HepG2 (cell line): ENCODE measurements around the gene NEDD4L. TPM values are rescaled to one million over a fixed set of nuclear protein-coding genes. Genes with fewer than 3 reads are reported as not detected.

Source experiments
- ATM ChIP-seq: fragments of 450-650 bp; IDR thresholded peaks from 2 replicates; pipeline ENCODE4 v1.7.1; 2017; ENCODE audit warnings: mild to moderate bottlenecking, borderline replicate concordance
- GLI4 ChIP-seq: sonication (generic); formaldehyde crosslinking; IDR thresholded peaks from 2 replicates; pipeline ENCODE4 v1.5.1; 2020; ENCODE audit warnings: missing genetic modification reagents, mild to moderate bottlenecking, moderate library complexity, borderline replicate concordance
- HNF4A ChIP-seq: sonication (generic); formaldehyde crosslinking; IDR thresholded peaks from 2 replicates; pipeline ENCODE4 v1.4.0; 2020; ENCODE audit warnings: missing genetic modification reagents
- HNRNPH1 ChIP-seq: fragments of 200-400 bp; formaldehyde crosslinking; optimal IDR thresholded peaks from 2 replicates; pipeline ENCODE3; 2017; ENCODE audit warnings: mild to moderate bottlenecking, low read depth, low read length
- JDP2 ChIP-seq: sonication (generic); formaldehyde crosslinking; IDR thresholded peaks from 2 replicates; pipeline ENCODE4 v1.8.1; 2022; ENCODE audit warnings: missing genetic modification reagents, borderline replicate concordance
- MAFF ChIP-seq: IDR thresholded peaks from 2 replicates; pipeline ENCODE4 v1.6.1; 2011; ENCODE audit warnings: low read depth, low read length, improper control_type of control experiment
- MIXL1 ChIP-seq: IDR thresholded peaks from 2 replicates; pipeline ENCODE4 v1.6.1; 2016
- MLX ChIP-seq: IDR thresholded peaks from 2 replicates; pipeline ENCODE4 v1.6.1; 2016
- ONECUT2 ChIP-seq: sonication (generic); formaldehyde crosslinking; IDR thresholded peaks from 2 replicates; pipeline ENCODE4 v1.4.0; 2020; ENCODE audit warnings: missing genetic modification reagents
- PPARG ChIP-seq: conservative IDR thresholded peaks from 2 replicates; pipeline ENCODE4 v1.6.1; 2016; ENCODE audit warnings: missing biosample characterization, missing genetic modification reagents
- SRY ChIP-seq: sonication (generic); formaldehyde crosslinking; IDR thresholded peaks from 2 replicates; pipeline ENCODE4 v1.8.0; 2022; ENCODE audit warnings: mild to moderate bottlenecking, missing genetic modification reagents
- SYNCRIP ChIP-seq: fragments of 200-400 bp; formaldehyde crosslinking; IDR thresholded peaks from 2 replicates; pipeline ENCODE4 v1.6.1; 2018; ENCODE audit warnings: mild to moderate bottlenecking, low read depth, low read length; ENCODE audit not compliant: insufficient read depth
- XBP1 ChIP-seq: sonication (generic); formaldehyde crosslinking; IDR thresholded peaks from 2 replicates; pipeline ENCODE4 v1.5.0; 2020; ENCODE audit warnings: missing genetic modification reagents
- ZBTB7A ChIP-seq: sonication (generic); formaldehyde crosslinking; IDR thresholded peaks from 2 replicates; pipeline ENCODE4 v1.8.0; 2022; ENCODE audit warnings: mild to moderate bottlenecking, missing genetic modification reagents
- ZNF232 ChIP-seq: sonication (generic); formaldehyde crosslinking; IDR thresholded peaks from 2 replicates; pipeline ENCODE4 v1.4.0; 2020; ENCODE audit warnings: missing genetic modification reagents, borderline replicate concordance
- ZNF235 ChIP-seq: sonication (generic); formaldehyde crosslinking; IDR thresholded peaks from 2 replicates; pipeline ENCODE4 v1.8.1; 2023; ENCODE audit warnings: mild to moderate bottlenecking, missing genetic modification reagents, borderline replicate concordance
- ZNF256 ChIP-seq: sonication (generic); formaldehyde crosslinking; conservative IDR thresholded peaks from 2 replicates; pipeline ENCODE4 v1.4.0; 2020; ENCODE audit warnings: missing genetic modification reagents
- ZNF382 ChIP-seq: sonication (generic); formaldehyde crosslinking; IDR thresholded peaks from 2 replicates; pipeline ENCODE4 v1.5.0; 2020; ENCODE audit warnings: missing genetic modification reagents, mild to moderate bottlenecking, borderline replicate concordance
- ZNF614 ChIP-seq: IDR thresholded peaks from 2 replicates; pipeline ENCODE4 v1.6.1; 2018; ENCODE audit warnings: missing biosample characterization, missing genetic modification reagents, inconsistent platforms, borderline replicate concordance
- ZNF629 ChIP-seq: sonication (generic); formaldehyde crosslinking; conservative IDR thresholded peaks from 2 replicates; pipeline ENCODE4 v1.5.0; 2020; ENCODE audit warnings: missing genetic modification reagents
- ZZZ3 ChIP-seq: sonication (generic); formaldehyde crosslinking; IDR thresholded peaks from 2 replicates; pipeline ENCODE4 v1.4.0; 2020; ENCODE audit warnings: missing genetic modification reagents, mild to moderate bottlenecking, borderline replicate concordance
- polyA plus RNA-seq, 8 experiments: library from polyadenylated mRNA; depleted of rRNA in 3 of 8; stranded (reverse) in 7 of 8; unstranded in 1 of 8; fragments of >200 nt; fragmentation: Illumina TruSeq in 4 of 8; extraction: Trizol in 4 of 8; gene quantifications; 2 replicates each; pipeline versions ENCODE4 v1.2.1 to v1.2.3, GENCODE V29; 2011 to 2016; ENCODE audit warnings: low read depth in 4 of 8, missing spikeins in 1 of 8, mixed read lengths in 1 of 8; ENCODE audit not compliant: insufficient read depth in 1 of 8
- total RNA-seq, 5 experiments: library from RNA; depleted of rRNA; stranded (reverse); fragments of >200 nt; fragmentation: Illumina TruSeq; extraction: Trizol; gene quantifications; 2 replicates each; pipeline ENCODE4 v1.2.3, GENCODE V29; 2016; ENCODE audit warnings: low read depth in 1 of 5
- TF ChIP-seq, protein P1 (sequence below): sonication (generic); formaldehyde crosslinking; conservative IDR thresholded peaks from 2 replicates; pipeline ENCODE4 v1.4.0; 2020; ENCODE audit warnings: mild to moderate bottlenecking, missing genetic modification reagents, moderate library complexity
- TF ChIP-seq, protein P2 (sequence below): IDR thresholded peaks from 2 replicates; pipeline ENCODE4 v1.6.1; 2016; ENCODE audit warnings: missing genetic modification reagents, missing compliant biosample characterization
- TF ChIP-seq, protein P3 (sequence below): sonication (generic); formaldehyde crosslinking; IDR thresholded peaks from 2 replicates; pipeline ENCODE4 v1.8.0; 2022; ENCODE audit warnings: mild to moderate bottlenecking, missing genetic modification reagents; ENCODE audit not compliant: insufficient replicate concordance
- TF ChIP-seq, protein P4 (sequence below): sonication (generic); formaldehyde crosslinking; IDR thresholded peaks from 2 replicates; pipeline ENCODE4 v1.8.0; 2022; ENCODE audit warnings: mild to moderate bottlenecking, missing genetic modification reagents, moderate library complexity

The NEDD4L gene
- total and polyA plus RNA-seq, 2 of the 13 experiments (the other 11 are each of a cell fraction or from before 2014, with no cell fraction given), result 168 to 390 TPM

- TF ChIP-seq HNF4A (CRISPR knock-in tag) (peak; percentile 84), PPARG (no peak), SRY (CRISPR knock-in tag) (no peak), ZBTB7A (CRISPR knock-in tag) (no peak), MAFF (no peak), ZNF256 (CRISPR knock-in tag) (no peak), SYNCRIP (no peak), JDP2 (CRISPR knock-in tag) (no peak), ATM (no peak), ZNF629 (CRISPR knock-in tag) (peak; percentile 13; the same call in 1 of the 2 replicates), XBP1 (CRISPR knock-in tag) (no peak), ZNF614 (CRISPR knock-in tag) (no peak), ZNF235 (CRISPR knock-in tag) (no peak), GLI4 (CRISPR knock-in tag) (no peak), MIXL1 (CRISPR knock-in tag) (peak; percentile 16; the same call in 1 of the 2 replicates), ONECUT2 (0 out of 2 replicates have a peak, but pooled peaks have one; percentile 25), ZZZ3 (CRISPR knock-in tag) (no peak), MLX (CRISPR knock-in tag) (0 out of 2 replicates have a peak, but pooled peaks have one; percentile 31), ZNF232 (no peak), HNRNPH1 (no peak), ZNF382 (CRISPR knock-in tag) (no peak)
- TF ChIP-seq, protein P1, sequence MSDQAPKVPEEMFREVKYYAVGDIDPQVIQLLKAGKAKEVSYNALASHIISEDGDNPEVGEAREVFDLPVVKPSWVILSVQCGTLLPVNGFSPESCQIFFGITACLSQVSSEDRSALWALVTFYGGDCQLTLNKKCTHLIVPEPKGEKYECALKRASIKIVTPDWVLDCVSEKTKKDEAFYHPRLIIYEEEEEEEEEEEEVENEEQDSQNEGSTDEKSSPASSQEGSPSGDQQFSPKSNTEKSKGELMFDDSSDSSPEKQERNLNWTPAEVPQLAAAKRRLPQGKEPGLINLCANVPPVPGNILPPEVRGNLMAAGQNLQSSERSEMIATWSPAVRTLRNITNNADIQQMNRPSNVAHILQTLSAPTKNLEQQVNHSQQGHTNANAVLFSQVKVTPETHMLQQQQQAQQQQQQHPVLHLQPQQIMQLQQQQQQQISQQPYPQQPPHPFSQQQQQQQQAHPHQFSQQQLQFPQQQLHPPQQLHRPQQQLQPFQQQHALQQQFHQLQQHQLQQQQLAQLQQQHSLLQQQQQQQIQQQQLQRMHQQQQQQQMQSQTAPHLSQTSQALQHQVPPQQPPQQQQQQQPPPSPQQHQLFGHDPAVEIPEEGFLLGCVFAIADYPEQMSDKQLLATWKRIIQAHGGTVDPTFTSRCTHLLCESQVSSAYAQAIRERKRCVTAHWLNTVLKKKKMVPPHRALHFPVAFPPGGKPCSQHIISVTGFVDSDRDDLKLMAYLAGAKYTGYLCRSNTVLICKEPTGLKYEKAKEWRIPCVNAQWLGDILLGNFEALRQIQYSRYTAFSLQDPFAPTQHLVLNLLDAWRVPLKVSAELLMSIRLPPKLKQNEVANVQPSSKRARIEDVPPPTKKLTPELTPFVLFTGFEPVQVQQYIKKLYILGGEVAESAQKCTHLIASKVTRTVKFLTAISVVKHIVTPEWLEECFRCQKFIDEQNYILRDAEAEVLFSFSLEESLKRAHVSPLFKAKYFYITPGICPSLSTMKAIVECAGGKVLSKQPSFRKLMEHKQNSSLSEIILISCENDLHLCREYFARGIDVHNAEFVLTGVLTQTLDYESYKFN (CRISPR knock-in tag), result peak; percentile 68
- TF ChIP-seq, protein P2, sequence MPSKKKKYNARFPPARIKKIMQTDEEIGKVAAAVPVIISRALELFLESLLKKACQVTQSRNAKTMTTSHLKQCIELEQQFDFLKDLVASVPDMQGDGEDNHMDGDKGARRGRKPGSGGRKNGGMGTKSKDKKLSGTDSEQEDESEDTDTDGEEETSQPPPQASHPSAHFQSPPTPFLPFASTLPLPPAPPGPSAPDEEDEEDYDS, result no peak
- TF ChIP-seq, protein P3, sequence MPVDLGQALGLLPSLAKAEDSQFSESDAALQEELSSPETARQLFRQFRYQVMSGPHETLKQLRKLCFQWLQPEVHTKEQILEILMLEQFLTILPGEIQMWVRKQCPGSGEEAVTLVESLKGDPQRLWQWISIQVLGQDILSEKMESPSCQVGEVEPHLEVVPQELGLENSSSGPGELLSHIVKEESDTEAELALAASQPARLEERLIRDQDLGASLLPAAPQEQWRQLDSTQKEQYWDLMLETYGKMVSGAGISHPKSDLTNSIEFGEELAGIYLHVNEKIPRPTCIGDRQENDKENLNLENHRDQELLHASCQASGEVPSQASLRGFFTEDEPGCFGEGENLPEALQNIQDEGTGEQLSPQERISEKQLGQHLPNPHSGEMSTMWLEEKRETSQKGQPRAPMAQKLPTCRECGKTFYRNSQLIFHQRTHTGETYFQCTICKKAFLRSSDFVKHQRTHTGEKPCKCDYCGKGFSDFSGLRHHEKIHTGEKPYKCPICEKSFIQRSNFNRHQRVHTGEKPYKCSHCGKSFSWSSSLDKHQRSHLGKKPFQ (CRISPR knock-in tag), result no peak
- TF ChIP-seq, protein P4, sequence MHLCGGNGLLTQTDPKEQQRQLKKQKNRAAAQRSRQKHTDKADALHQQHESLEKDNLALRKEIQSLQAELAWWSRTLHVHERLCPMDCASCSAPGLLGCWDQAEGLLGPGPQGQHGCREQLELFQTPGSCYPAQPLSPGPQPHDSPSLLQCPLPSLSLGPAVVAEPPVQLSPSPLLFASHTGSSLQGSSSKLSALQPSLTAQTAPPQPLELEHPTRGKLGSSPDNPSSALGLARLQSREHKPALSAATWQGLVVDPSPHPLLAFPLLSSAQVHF (CRISPR knock-in tag), result no peak
Measured at GRCh38 chr18:58024139-58024538, 19.9 kb upstream of the NEDD4L start (continued).
